A549 (cell line): Measurements from ENCODE around the gene SLCO3A1. TPM values are rescaled to one million over a fixed set of nuclear protein-coding genes. Genes with fewer than 3 reads are reported as not detected.

ENCODE experiments used
- ATAC-seq, 2 experiments: fragments of 200-7000 bp in 1 of 2; fragments of >200 bp in 1 of 2; cut with Nextera tagmentation in 1 of 2; cut with Tn5 transposase in 1 of 2; 3 replicates each; pipeline versions ENCODE4 v1.8.0 to v1.9.1; 2018 to 2020; ENCODE audit warnings: mild to moderate bottlenecking in 1 of 2, moderate library complexity in 1 of 2
- CTCF ChIA-PET: fragments of 300-600 bp; sonication (Branson Sonifier 250); formaldehyde crosslinking; extraction: SDS; loops from one replicate; lab custom pipeline; 2021; ENCODE audit warnings: antibody characterized with exemption, inconsistent platforms; lab: Yijun Ruan, JAX
- POLR2A ChIA-PET: fragments of 350-600 bp; formaldehyde crosslinking; extraction: SDS; loops from one replicate; lab custom pipeline; 2021; ENCODE audit warnings: antibody characterized with exemption, inconsistent platforms; lab: Yijun Ruan, JAX
- DNase-seq, 2 experiments: peaks; one replicate each; pipeline versions ENCODE4 v3.0.0 to v3.0.0-alpha.2; 2011 to 2016; ENCODE audit warnings: low read depth in 1 of 2, low spot score in 1 of 2
- FAIRE-seq: peaks from 2 replicates; lab custom pipeline; 2011; peaks lifted over from hg19 to GRCh38; lab: Jason Lieb, UNC
- H3K27ac ChIP-seq, 2 experiments: fragments of >200 bp; sonication (Bioruptor Twin); formaldehyde crosslinking; 3 replicates each; pipeline ENCODE4 v1.5.1; 2016 to 2017
- H3K4me1 ChIP-seq: fragments of >200 bp; sonication (Bioruptor Twin); formaldehyde crosslinking; 3 replicates; pipeline ENCODE4 v1.6.1; 2016
- H3K4me2 ChIP-seq: fragments of >200 bp; sonication (Bioruptor Twin); formaldehyde crosslinking; 3 replicates; pipeline ENCODE4 v1.6.1; 2016
- H3K4me3 ChIP-seq: fragments of >200 bp; sonication (Bioruptor Twin); formaldehyde crosslinking; 3 replicates; pipeline ENCODE4 v1.5.1; 2016
- H3K9me3 ChIP-seq: fragments of >200 bp; sonication (Bioruptor Twin); formaldehyde crosslinking; 3 replicates; pipeline ENCODE4 v1.6.1; 2016
- CBX8 ChIP-seq: fragments of 200-600 bp; sonication (generic); IDR thresholded peaks from 2 replicates; pipeline ENCODE4 v1.6.1; 2016
- CEBPB ChIP-seq, 2 experiments: fragments of >200 bp in 1 of 2; sonication (Bioruptor Twin) in 1 of 2; formaldehyde crosslinking in 1 of 2; IDR thresholded peaks; 2 replicates each; pipeline ENCODE4 v1.6.1; 2012 to 2016
- CTCF ChIP-seq: fragments of >200 bp; sonication (Bioruptor Twin); formaldehyde crosslinking; IDR thresholded peaks from 3 replicates; pipeline ENCODE4 v1.5.1; 2016
- EHF ChIP-seq: fragments of 250-450 bp; sonication (Bioruptor Pico); IDR thresholded peaks from 2 replicates; pipeline ENCODE4 v1.5.0; 2020; ENCODE audit warnings: mild to moderate bottlenecking
- EHMT2 ChIP-seq: fragments of 200-600 bp; sonication (generic); IDR thresholded peaks from 2 replicates; pipeline ENCODE4 v1.6.1; 2016; ENCODE audit warnings: antibody characterized with exemption, low read depth, mild to moderate bottlenecking, moderate library complexity
- EP300 ChIP-seq, 2 experiments: fragments of >200 bp; sonication (Bioruptor Twin); formaldehyde crosslinking; IDR thresholded peaks; 2 replicates in 1 of 2; 3 replicates in 1 of 2; pipeline ENCODE4 v1.6.1; 2016 to 2017
- ESRRA ChIP-seq: fragments of 150-350 bp; IDR thresholded peaks from 2 replicates; pipeline ENCODE4 v1.6.1; 2014; ENCODE audit warnings: mild to moderate bottlenecking, low read length, borderline replicate concordance
- FOSB ChIP-seq: fragments of 250-450 bp; sonication (Bioruptor Pico); IDR thresholded peaks from 2 replicates; pipeline ENCODE4 v1.5.0; 2020; ENCODE audit warnings: mild to moderate bottlenecking, moderate library complexity
- HDAC2 ChIP-seq: fragments of 200-600 bp; sonication (generic); IDR thresholded peaks from 2 replicates; pipeline ENCODE4 v1.6.1; 2016
- HES2 ChIP-seq: fragments of >200 bp; sonication (Bioruptor Twin); formaldehyde crosslinking; IDR thresholded peaks from 2 replicates; pipeline ENCODE4 v1.6.1; 2016
- HMGXB4 ChIP-seq: fragments of 250-450 bp; sonication (Bioruptor Pico); IDR thresholded peaks from 2 replicates; pipeline ENCODE4 v1.5.0; 2021; ENCODE audit warnings: mild to moderate bottlenecking, moderate library complexity, borderline replicate concordance
- HOXA7 ChIP-seq: fragments of 250-450 bp; sonication (Bioruptor Pico); IDR thresholded peaks from 2 replicates; pipeline ENCODE4 v1.5.0; 2020; ENCODE audit warnings: mild to moderate bottlenecking, moderate library complexity
- HOXB13 ChIP-seq: fragments of 250-450 bp; sonication (Bioruptor Pico); IDR thresholded peaks from 2 replicates; pipeline ENCODE4 v1.5.0; 2020; ENCODE audit warnings: low read depth, mild to moderate bottlenecking, moderate library complexity
- HOXB5 ChIP-seq: fragments of 250-450 bp; sonication (Bioruptor Pico); IDR thresholded peaks from 2 replicates; pipeline ENCODE4 v1.5.0; 2020; ENCODE audit warnings: mild to moderate bottlenecking, moderate library complexity
- MAX ChIP-seq: IDR thresholded peaks from 2 replicates; pipeline ENCODE4 v1.6.1; 2012
- NFE2L2 ChIP-seq: fragments of 150-350 bp; conservative IDR thresholded peaks from 2 replicates; pipeline ENCODE4 v1.6.1; 2014; ENCODE audit warnings: low read length
- PBX3 ChIP-seq: IDR thresholded peaks from 2 replicates; pipeline ENCODE4 v1.6.1; 2012
- POLR2A ChIP-seq: IDR thresholded peaks from 2 replicates; pipeline ENCODE4 v1.6.1; 2012; ENCODE audit warnings: mild to moderate bottlenecking, low read length
- POLR2AphosphoS2 ChIP-seq: conservative IDR thresholded peaks from 2 replicates; pipeline ENCODE4 v1.6.1; 2012; ENCODE audit warnings: low read length, improper control_type of control experiment, inconsistent platforms
- REST ChIP-seq: fragments of 200-600 bp; sonication (generic); IDR thresholded peaks from 2 replicates; pipeline ENCODE4 v1.6.1; 2016; ENCODE audit warnings: antibody characterized with exemption, mild to moderate bottlenecking, moderate library complexity
- RFX5 ChIP-seq: fragments of 450-650 bp; IDR thresholded peaks from 2 replicates; pipeline ENCODE4 v1.7.1; 2014; ENCODE audit warnings: antibody characterized with exemption, mild to moderate bottlenecking, moderate library complexity
- TP53 ChIP-seq: fragments of 250-450 bp; sonication (Bioruptor Pico); IDR thresholded peaks from 2 replicates; pipeline ENCODE4 v1.5.0; 2021; ENCODE audit warnings: mild to moderate bottlenecking, moderate library complexity
- ZC3H11A ChIP-seq: fragments of 450-650 bp; IDR thresholded peaks from 2 replicates; pipeline ENCODE4 v1.6.1; 2014; ENCODE audit warnings: antibody characterized with exemption, mild to moderate bottlenecking
- ZNF302 ChIP-seq: fragments of 250-450 bp; sonication (Bioruptor Pico); IDR thresholded peaks from 2 replicates; pipeline ENCODE4 v1.9.0; 2021; ENCODE audit warnings: inconsistent platforms, mild to moderate bottlenecking, moderate library complexity
- WGBS: methylation state at CpG from one replicate; pipeline ENCODE4 v1.1.6; 2017; ENCODE audit errors: missing lambda C conversion rate; 5-methylcytosine and 5-hydroxymethylcytosine counted together
- polyA plus RNA-seq, 4 experiments: library from polyadenylated mRNA; depleted of rRNA in 3 of 4; stranded (reverse); fragments of >200 nt; fragmentation: RNase III in 1 of 4; extraction: RNeasy Plus Mini Kit Qiagen cat#74134 plus additional on column Dnase treatment in 1 of 4; gene quantifications; 2 replicates in 3 of 4; 3 replicates in 1 of 4; pipeline ENCODE4 v1.2.3, GENCODE V29; 2011 to 2017

Gene SLCO3A1
- polyA plus RNA-seq, 2 of the 4 experiments (the other 2 are of a cell fraction): 16.8 to 17.0 TPM

GRCh38 chr15:92017882-92018534, 164.5 kb downstream of the SLCO3A1 start:
- Histone ChIP-seq H3K4me1 (no peaks in the 10 kb centered on the region), H3K4me3 (no peak overlapping the region), H3K9me3 (no peaks in the 10 kb centered on the region), H3K4me2 (no peak overlapping the region), H3K27ac (no peak overlapping the region)
- TF ChIP-seq ZC3H11A: no peak
- no peak for TF ChIP-seq HOXB5 (CRISPR knock-in tag)
- no peak for TF ChIP-seq REST
- no peak for TF ChIP-seq ESRRA
- TF ChIP-seq HDAC2: no peak
- no peak for TF ChIP-seq CEBPB (IDR thresholded peaks at IDR 0.05)
- TF ChIP-seq RFX5: no peak
- TF ChIP-seq CBX8: no peak
- no peak for TF ChIP-seq EHMT2
- TF ChIP-seq HOXA7: no peak
- TF ChIP-seq EP300 (IDR thresholded peaks at IDR 0.05): no peak
- no peak for TF ChIP-seq NFE2L2
- no peak for TF ChIP-seq HES2
- TF ChIP-seq TP53 (CRISPR knock-in tag): no peak
- no peak for TF ChIP-seq CTCF
- no peak for TF ChIP-seq EHF (CRISPR knock-in tag)
- DNase-seq (no peak), FAIRE-seq (no peak), ATAC-seq (no peak)
- WGBS: 71% methylated on average over 10 of the region's 10 CpGs
- ChIA-PET POLR2A (no interaction called here), CTCF (no interaction called here)

- H3K4me3 ChIP-seq: no peak overlapping the region
- FAIRE-seq (no peak), DNase-seq (no peak), ATAC-seq (no peak)
- no peaks in the 10 kb centered on the region for H3K9me3 ChIP-seq
- H3K4me1 ChIP-seq: no peaks in the 10 kb centered on the region
- CTCF ChIA-PET: interaction anchor here (1.0 to 1.1 kb wide), 2 partner anchors 59 to 168 kb away, joined by 3 to 4 read pairs; no protein-coding TSS in a partner anchor
- TF ChIP-seq REST (no peak), POLR2AphosphoS2 (no peak), HMGXB4 (CRISPR knock-in tag) (no peak), PBX3 (no peak), ZNF302 (no peak), MAX (no peak), HOXB13 (CRISPR knock-in tag) (no peak), POLR2A (no peak), FOSB (no peak)
- POLR2A ChIA-PET: no interaction called here
- no peak overlapping the region for H3K27ac ChIP-seq
- H3K4me2 ChIP-seq: no peak overlapping the region
- WGBS: 91% methylated on average over 13 of the region's 13 CpGs
These were observed 165.2 kb downstream of the SLCO3A1 start for GRCh38 chr15:92018535-92019239.
